HEK293T (cell line): ENCODE results near the gene SCN9A.
"Not testable (repeated sequence)": the region's sequence is repeated elsewhere in the genome, so short reads cannot be mapped to it uniquely, and the experiment has no call there.

ENCODE experiments used
- CTCF ChIA-PET: fragments of 350-600 bp; formaldehyde crosslinking; extraction: SDS; loops from one replicate; lab custom pipeline; 2021; ENCODE audit warnings: antibody characterized with exemption, inconsistent platforms; lab: Yijun Ruan, JAX
- POLR2A ChIA-PET: fragments of 350-600 bp; formaldehyde crosslinking; extraction: SDS; loops from one replicate; lab custom pipeline; 2020; ENCODE audit warnings: antibody characterized with exemption, inconsistent platforms; lab: Yijun Ruan, JAX
- DNase-seq: peaks from one replicate; pipeline ENCODE4 v3.0.0; 2012; ENCODE audit warnings: mixed read lengths; ENCODE audit errors: extremely low spot score
- ARNT ChIP-seq: fragments of 450-650 bp; IDR thresholded peaks from 2 replicates; pipeline ENCODE4 v1.6.1; 2017; ENCODE audit warnings: mild to moderate bottlenecking
- BHLHE40 ChIP-seq: fragments of 450-650 bp; IDR thresholded peaks from 2 replicates; pipeline ENCODE4 v1.6.1; 2016; ENCODE audit warnings: mild to moderate bottlenecking, moderate library complexity, borderline replicate concordance
- CTBP1 ChIP-seq: fragments of 450-650 bp; IDR thresholded peaks from 2 replicates; pipeline ENCODE4 v1.6.1; 2016; ENCODE audit warnings: borderline replicate concordance
- ELF4 ChIP-seq: fragments of 450-650 bp; IDR thresholded peaks from 2 replicates; pipeline ENCODE4 v1.6.1; 2017; ENCODE audit warnings: antibody characterized with exemption
- FOXA1 ChIP-seq: fragments of 450-650 bp; IDR thresholded peaks from 2 replicates; pipeline ENCODE4 v1.6.1; 2016; ENCODE audit warnings: mild to moderate bottlenecking
- FOXK2 ChIP-seq: fragments of 450-650 bp; IDR thresholded peaks from 2 replicates; pipeline ENCODE4 v1.6.1; 2016; ENCODE audit warnings: mild to moderate bottlenecking
- FOXM1 ChIP-seq: fragments of 450-650 bp; IDR thresholded peaks from 2 replicates; pipeline ENCODE4 v1.6.1; 2017; ENCODE audit warnings: mild to moderate bottlenecking, borderline replicate concordance
- HDGF ChIP-seq: fragments of 450-650 bp; IDR thresholded peaks from 2 replicates; pipeline ENCODE4 v1.6.1; 2017; ENCODE audit warnings: antibody characterized with exemption, borderline replicate concordance
- L3MBTL2 ChIP-seq: fragments of 450-650 bp; conservative IDR thresholded peaks from 2 replicates; pipeline ENCODE4 v1.6.1; 2016; ENCODE audit warnings: mild to moderate bottlenecking
- LEF1 ChIP-seq: fragments of 450-650 bp; IDR thresholded peaks from 2 replicates; pipeline ENCODE4 v1.6.1; 2017; ENCODE audit warnings: mild to moderate bottlenecking, borderline replicate concordance
- NFRKB ChIP-seq: fragments of 450-650 bp; IDR thresholded peaks from 2 replicates; pipeline ENCODE4 v1.6.1; 2016; ENCODE audit warnings: mild to moderate bottlenecking, moderate library complexity
- PKNOX1 ChIP-seq: fragments of 450-650 bp; IDR thresholded peaks from 2 replicates; pipeline ENCODE4 v1.6.1; 2016
- SP1 ChIP-seq: fragments of 450-650 bp; IDR thresholded peaks from 2 replicates; pipeline ENCODE4 v1.6.1; 2017
- SUZ12 ChIP-seq: fragments of 450-650 bp; IDR thresholded peaks from 2 replicates; pipeline ENCODE4 v1.6.1; 2016; ENCODE audit warnings: mild to moderate bottlenecking
- TARDBP ChIP-seq: fragments of 450-650 bp; IDR thresholded peaks from 2 replicates; pipeline ENCODE4 v1.6.1; 2016
- ZNF384 ChIP-seq: fragments of 450-650 bp; IDR thresholded peaks from 2 replicates; pipeline ENCODE4 v1.6.1; 2016

Gene SCN9A

GRCh38 chr2:166329465-166329864 lies 46.3 kb downstream of the SCN9A start:
- ChIA-PET CTCF (no interaction called here), POLR2A (no interaction called here)
- TF ChIP-seq BHLHE40 = no peak
- TF ChIP-seq FOXA1 = no peak
- TF ChIP-seq TARDBP = no peak
- TF ChIP-seq FOXM1 = no peak
- TF ChIP-seq PKNOX1 = no peak
- no peak for TF ChIP-seq L3MBTL2
- no peak for TF ChIP-seq ZNF384
- TF ChIP-seq HDGF = no peak
- no peak for TF ChIP-seq SP1
- TF ChIP-seq SUZ12 = no peak
- no peak for TF ChIP-seq NFRKB
- TF ChIP-seq FOXK2 = no peak
- no peak for TF ChIP-seq ARNT
- no peak for TF ChIP-seq LEF1
- no peak for DNase-seq

- DNase-seq = no peak
- CTCF ChIA-PET = no interaction called here
- TF ChIP-seq NFRKB = no peak
- no peak for TF ChIP-seq FOXK2
- no peak for TF ChIP-seq FOXM1
- TF ChIP-seq BHLHE40 = no peak
- no peak for TF ChIP-seq SP1
- no peak for TF ChIP-seq SUZ12
- TF ChIP-seq ARNT = no peak
- no peak for TF ChIP-seq LEF1
- TF ChIP-seq CTBP1 = no peak
- TF ChIP-seq FOXA1 = no peak
- no peak for TF ChIP-seq TARDBP
- POLR2A ChIA-PET = no interaction called here
Measured at GRCh38 chr2:166328147-166328546, 47.6 kb downstream of the SCN9A start.

GRCh38 chr2:166321076-166321475 lies 54.7 kb downstream of the SCN9A start:
- DNase-seq = no peak
- TF ChIP-seq SUZ12 (no peak), CTBP1 (no peak), L3MBTL2 (no peak), ARNT (no peak), ELF4 (no peak), BHLHE40 (no peak), PKNOX1 (no peak)
- ChIA-PET CTCF (no interaction called here), POLR2A (no interaction called here)

- POLR2A ChIA-PET = no interaction called here
- no peak for TF ChIP-seq FOXK2
- no peak for TF ChIP-seq L3MBTL2
- no peak for DNase-seq
- CTCF ChIA-PET = no interaction called here
Measured at GRCh38 chr2:166314022-166314759, 61.6 kb downstream of the SCN9A start.

- CTCF ChIA-PET, POLR2A ChIA-PET, DNase-seq: not testable (repeated sequence)
Measured at GRCh38 chr2:166312863-166313262, 62.9 kb downstream of the SCN9A start.

- TF ChIP-seq SUZ12 = no peak
- no peak for DNase-seq
- POLR2A ChIA-PET = no interaction called here
- CTCF ChIA-PET = no interaction called here
Measured at GRCh38 chr2:166307326-166307725, 68.4 kb downstream of the SCN9A start.

- POLR2A ChIA-PET = no interaction called here
- CTCF ChIA-PET = no interaction called here
- no peak for TF ChIP-seq L3MBTL2
- TF ChIP-seq ZNF384 = no peak
- TF ChIP-seq BHLHE40 = no peak
- TF ChIP-seq TARDBP = no peak
- TF ChIP-seq FOXA1 = no peak
- TF ChIP-seq ELF4 = no peak
- no peak for TF ChIP-seq NFRKB
- no peak for DNase-seq
Measured at GRCh38 chr2:166304656-166305055, 71.1 kb downstream of the SCN9A start.

GRCh38 chr2:166302036-166302435 lies 73.7 kb downstream of the SCN9A start:
- ChIA-PET POLR2A (no interaction called here), CTCF (interaction anchor here (0.6 kb wide), 1 partner anchor 1245 kb away, joined by 3 read pairs; no protein-coding TSS in a partner anchor)
- DNase-seq = no peak

More at GRCh38 chr2:166302036-166302435, 73.7 kb downstream of the SCN9A start:
- TF ChIP-seq BHLHE40 (no peak), ELF4 (no peak), CTBP1 (no peak), FOXA1 (no peak), LEF1 (no peak), L3MBTL2 (no peak), SUZ12 (no peak)
